Natural killer cell treated with Interleukin-12 subunit alpha and Interleukin-12 subunit beta and Interleukin-15 and Interleukin-18, amount 100 ng/mL, for 72 hours (primary cell): ENCODE measurements around the gene SNX30. TPM values are rescaled to one million over a fixed set of nuclear protein-coding genes. Genes with fewer than 3 reads are reported as not detected.

Source experiments
- ATAC-seq, 2 donors: fragments of 150-1000 bp; cut with Tn5 transposase in 1 of 2; sonication (Bioruptor Pico), chemical (Tn5 transposase) in 1 of 2; 2 replicates each; pipeline ENCODE4 v1.10.0; 2021
- DNase-seq: peaks from one replicate; pipeline ENCODE4 v3.0.0; 2022; ENCODE audit warnings: low spot score
- H3K27ac Mint-ChIP-seq, 2 donors: 1 replicate in 1 of 2; 2 replicates in 1 of 2; pipeline ENCODE4 v1.8.0; 2022; ENCODE audit warnings: mixed read lengths in 2 of 2, mild to moderate bottlenecking in 1 of 2, moderate library complexity in 1 of 2
- H3K27me3 Mint-ChIP-seq, 2 donors: 1 replicate in 1 of 2; 2 replicates in 1 of 2; pipeline ENCODE4 v1.8.0; 2022; ENCODE audit warnings: mixed read lengths in 2 of 2
- H3K36me3 Mint-ChIP-seq: one replicate; pipeline ENCODE4 v1.8.0; 2022; ENCODE audit warnings: mixed read lengths
- H3K4me1 Mint-ChIP-seq, 2 donors: 1 replicate in 1 of 2; 2 replicates in 1 of 2; pipeline ENCODE4 v1.8.0; 2022; ENCODE audit warnings: low read depth in 2 of 2, mixed read lengths in 2 of 2, mild to moderate bottlenecking in 1 of 2
- H3K4me3 Mint-ChIP-seq: one replicate; pipeline ENCODE4 v1.8.0; 2022; ENCODE audit warnings: mixed read lengths
- H3K9me3 Mint-ChIP-seq: 2 replicates; pipeline ENCODE4 v1.8.0; 2022; ENCODE audit warnings: mixed read lengths
- total RNA-seq, 2 donors: library from RNA; stranded (reverse); gene quantifications; one replicate each; pipeline ENCODE4 v1.2.3, GENCODE V29; 2022

The SNX30 gene
- total RNA-seq, 2 donors from 2014 or later = 6.1 to 6.2 TPM

DNA sequence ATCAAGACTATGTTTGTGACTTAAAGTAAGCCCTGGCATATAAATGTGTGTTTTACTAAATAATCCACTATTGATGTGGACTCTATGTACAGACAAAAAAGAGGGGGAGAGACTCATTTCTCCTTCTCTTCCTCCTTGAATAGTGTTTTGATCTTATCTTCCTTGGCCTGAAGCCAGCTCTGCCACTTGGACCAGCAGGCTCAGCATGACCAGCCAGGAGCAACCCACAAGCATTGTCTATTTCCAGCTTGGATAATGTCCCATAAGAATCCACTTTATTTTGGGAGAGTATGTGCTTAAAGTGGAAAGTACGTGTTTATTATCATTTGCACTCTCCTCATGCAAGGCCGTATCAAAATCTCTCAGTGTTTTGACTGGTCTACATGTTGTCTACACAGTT is 164.0 kb downstream of the SNX30 start:
- Mint-ChIP-seq H3K27ac (no peak overlapping the region), H3K4me1 (no peaks in the 10 kb centered on the region), H3K9me3 (no peaks in the 10 kb centered on the region), H3K27me3 (peaks cover 15 to 31% of the 10 kb centered on the region in 2 donors), H3K4me3 (no peak overlapping the region), H3K36me3 (no peaks in the 10 kb centered on the region)
- DNase-seq (no peak), ATAC-seq (no peak)

DNA sequence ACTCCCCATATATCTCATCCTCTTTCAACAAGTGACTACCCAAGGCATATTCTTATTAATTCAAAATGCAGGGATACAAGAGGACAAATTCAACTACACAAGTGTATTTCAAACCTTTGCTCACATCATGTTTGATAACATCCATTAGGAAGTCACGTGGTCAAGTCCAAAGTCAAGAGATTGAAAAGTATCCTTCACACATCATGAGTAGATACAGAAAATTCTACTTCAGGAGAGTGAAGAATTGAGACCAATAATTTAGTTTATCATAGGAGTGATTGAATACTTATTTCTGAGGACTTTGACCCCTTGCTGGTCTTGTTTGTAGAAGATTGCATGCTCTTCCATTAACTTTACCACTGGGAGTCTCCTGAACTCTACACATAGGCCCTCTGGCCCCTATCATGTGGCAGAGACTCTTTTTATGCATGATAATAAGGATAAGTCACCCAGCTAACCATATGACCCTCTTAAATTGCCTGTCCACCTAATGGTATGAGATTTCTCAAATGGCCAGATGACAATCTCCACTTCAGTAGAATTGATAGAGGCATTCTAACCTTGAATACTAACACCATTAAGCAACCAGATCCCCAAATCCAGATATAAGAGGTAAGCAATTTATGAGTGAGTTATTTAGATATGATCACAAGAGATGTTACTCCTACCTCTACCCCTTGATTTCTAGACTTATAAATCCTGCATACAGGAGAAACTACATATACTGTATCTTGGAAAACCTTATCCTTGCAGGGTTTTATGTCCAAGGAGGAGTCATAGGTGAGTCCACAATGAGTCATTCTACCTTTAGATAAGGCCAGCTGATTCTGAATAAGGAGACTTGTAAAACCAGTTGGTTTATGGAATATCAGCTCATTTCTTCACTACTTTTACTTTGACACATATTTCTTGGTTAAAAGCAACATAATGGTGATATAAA is 166.8 kb downstream of the SNX30 start:
- Mint-ChIP-seq H3K4me3 (no peak overlapping the region), H3K36me3 (no peaks in the 10 kb centered on the region), H3K4me1 (no peaks in the 10 kb centered on the region), H3K27me3 (peaks cover 28 to 36% of the 10 kb centered on the region in 2 donors), H3K27ac (no peak overlapping the region), H3K9me3 (no peaks in the 10 kb centered on the region)
- DNase-seq (no peak), ATAC-seq (no peak)

DNA sequence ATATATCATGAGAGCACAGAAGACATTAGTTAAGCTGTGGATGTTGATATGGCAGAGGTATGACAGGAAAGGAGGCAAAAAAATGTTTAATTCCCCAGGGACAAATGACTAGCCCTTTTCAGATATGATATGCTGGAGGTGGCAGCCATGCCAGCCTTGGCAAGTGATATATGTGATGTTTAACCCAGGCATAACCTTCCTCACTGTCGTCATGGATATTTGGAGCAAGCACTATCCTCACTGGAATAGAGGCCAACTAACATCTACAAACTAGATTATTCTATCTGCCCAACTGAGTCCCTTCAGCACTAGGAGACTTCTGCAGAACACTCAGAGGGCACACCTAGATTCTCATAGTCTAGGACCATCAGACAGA is 167.4 kb downstream of the SNX30 start:
- Mint-ChIP-seq H3K4me3 (no peak overlapping the region), H3K27me3 (peaks cover 31 to 36% of the 10 kb centered on the region in 2 donors), H3K27ac (no peak overlapping the region), H3K4me1 (no peaks in the 10 kb centered on the region), H3K36me3 (no peaks in the 10 kb centered on the region), H3K9me3 (no peaks in the 10 kb centered on the region)
- ATAC-seq (no peak), DNase-seq (no peak)

DNA sequence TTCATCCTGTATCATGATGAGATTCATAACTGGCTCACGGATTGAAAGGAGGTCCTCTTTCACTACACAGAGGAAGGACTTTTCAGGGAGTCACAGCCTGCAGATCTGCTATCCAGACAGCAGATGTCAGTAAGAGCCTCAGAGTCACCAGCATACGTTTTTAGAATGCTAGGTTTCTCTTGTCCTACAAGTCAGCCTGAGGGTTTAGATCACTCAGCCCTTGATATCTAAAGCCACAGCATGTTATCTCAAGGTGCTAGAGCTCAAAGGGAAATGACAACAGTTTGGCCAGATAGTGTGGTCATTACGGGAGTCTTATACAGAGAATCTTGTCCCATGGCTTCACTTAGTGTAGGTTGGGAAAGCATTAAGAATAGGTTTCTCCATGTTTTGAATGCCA is 171.0 kb downstream of the SNX30 start:
- peak in 1 of 2 donors; percentile 40 for ATAC-seq
- no peak overlapping the region for H3K4me3 Mint-ChIP-seq

More for the DNA sequence above, 171.0 kb downstream of the SNX30 start:
- DNase-seq = no peak
- H3K4me1 Mint-ChIP-seq = peaks cover 0 to 5% of the 10 kb centered on the region in 2 donors
- H3K9me3 Mint-ChIP-seq = no peaks in the 10 kb centered on the region
- H3K27me3 Mint-ChIP-seq = peaks cover 30 to 40% of the 10 kb centered on the region in 2 donors
- no peaks in the 10 kb centered on the region for H3K36me3 Mint-ChIP-seq
- no peak overlapping the region for H3K27ac Mint-ChIP-seq

Other genes starting within 250 kb of the SNX30 start
- 10 to 100 TPM; 31.3 to 39.5 TPM for gene INIP, start 32.6 kb upstream of the SNX30 start, total RNA-seq
- not detected for gene SLC46A2, start 140.1 kb downstream of the SNX30 start, total RNA-seq